HG03565 (cell line): ENCODE results near the gene WWOX.

Experiments
- ATAC-seq: cut with Tn5 transposase; IDR thresholded peaks from one replicate; pipeline ENCODE4 v1.9.1; 2021; ENCODE audit warnings: mild to moderate bottlenecking, moderate library complexity; ENCODE audit not compliant: unreplicated experiment

WWOX gene

GRCh38 chr16:78140818-78141466 lies 41.5 kb downstream of the WWOX start:
- no peak for ATAC-seq

GRCh38 chr16:78142788-78143187 lies 43.3 kb downstream of the WWOX start:
- no peak for ATAC-seq

GRCh38 chr16:78146807-78147206 lies 47.4 kb downstream of the WWOX start:
- no peak for ATAC-seq

- no peak for ATAC-seq
Measured at GRCh38 chr16:78147911-78148401, 48.5 kb downstream of the WWOX start.

- no peak for ATAC-seq
Measured at GRCh38 chr16:78150233-78150632, 50.8 kb downstream of the WWOX start.

- ATAC-seq = no peak
Measured at GRCh38 chr16:78154729-78155461, 55.4 kb downstream of the WWOX start.

GRCh38 chr16:78155791-78156345 lies 56.4 kb downstream of the WWOX start:
- no peak for ATAC-seq

- no peak for ATAC-seq
Measured at GRCh38 chr16:78161023-78161729, 61.7 kb downstream of the WWOX start.

- no peak for ATAC-seq
Measured at GRCh38 chr16:78163772-78164670, 64.6 kb downstream of the WWOX start.

GRCh38 chr16:78170494-78170933 lies 71.1 kb downstream of the WWOX start:
- no peak for ATAC-seq

GRCh38 chr16:78175287-78175686 lies 75.8 kb downstream of the WWOX start:
- no peak for ATAC-seq

GRCh38 chr16:78176435-78176834 lies 77.0 kb downstream of the WWOX start:
- no peak for ATAC-seq

- ATAC-seq = no peak
Measured at GRCh38 chr16:78177218-78177617, 77.8 kb downstream of the WWOX start.

- ATAC-seq = no peak
Measured at GRCh38 chr16:78177987-78178386, 78.5 kb downstream of the WWOX start.

GRCh38 chr16:78179666-78180065 lies 80.2 kb downstream of the WWOX start:
- no peak for ATAC-seq

- no peak for ATAC-seq
Measured at GRCh38 chr16:78180349-78180748, 80.9 kb downstream of the WWOX start.

GRCh38 chr16:78183437-78184237 lies 84.2 kb downstream of the WWOX start:
- no peak for ATAC-seq

- ATAC-seq = no peak
Measured at GRCh38 chr16:78184238-78185183, 85.1 kb downstream of the WWOX start.
